ENCODE results near the gene ERCC6. TPM values are rescaled to one million over a fixed set of nuclear protein-coding genes. Genes with fewer than 3 reads are reported as not detected.

ERCC6 gene
- total RNA-seq, 1 experiment from 2014 or later = 18.2 TPM

DNA sequence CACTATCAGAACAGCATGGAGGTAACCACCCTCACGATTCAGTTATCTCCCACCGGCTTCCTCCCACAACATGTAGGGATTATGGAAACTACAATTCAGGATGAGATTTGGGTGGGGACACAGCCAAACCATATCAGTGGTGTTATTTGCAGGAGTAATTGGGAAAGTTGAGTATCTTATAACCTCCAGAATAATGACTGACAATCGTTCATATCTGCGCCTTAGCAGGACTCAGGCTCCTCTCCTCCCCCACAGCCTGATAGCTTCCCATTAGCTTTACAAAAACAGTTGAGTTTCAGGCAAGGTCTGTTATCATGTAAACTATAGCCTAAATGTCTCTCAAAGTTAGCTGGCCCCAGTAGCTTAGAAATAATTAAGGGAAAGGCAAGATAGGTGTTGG is 3.4 kb upstream of the ERCC6 start:
- no peak overlapping the region for H3K23ac ChIP-seq (ENCODE audit: insufficient read length, low read depth, low read length)
- H3K27ac ChIP-seq (ENCODE audit: insufficient read length, low read depth, low read length) = no peak overlapping the region
- no peak overlapping the region for H2BK5ac ChIP-seq (ENCODE audit: insufficient read length, low read length)
- H3K79me1 ChIP-seq (ENCODE audit: insufficient read depth, low read depth, low read length, poor library complexity, severe bottlenecking) = no peaks in the 10 kb centered on the region
- WGBS (ENCODE audit: extremely low coverage, insufficient read length, low lambda C conversion rate) = no CpG with 5 or more reads among the region's 4 CpGs
- no peaks in the 10 kb centered on the region for H3K9me3 ChIP-seq (ENCODE audit: control insufficient read depth, low read depth, low read length)
- H4K91ac ChIP-seq (ENCODE audit: insufficient read length, low read depth, low read length) = no peak overlapping the region
- H3T11ph ChIP-seq (ENCODE audit: low read length) = no peak overlapping the region
- H4K20me1 ChIP-seq (ENCODE audit: control insufficient read depth, insufficient read depth, insufficient read length) = no peaks in the 10 kb centered on the region
- no peak overlapping the region for H2BK120ac ChIP-seq (ENCODE audit: low read depth, low read length, poor library complexity, severe bottlenecking)
- Mint-ChIP-seq H3K36me3 (ENCODE audit: insufficient read depth in 1 of 3, low read depth in 3 of 3) (peaks cover 0 to 4% (median 3%) of the 10 kb centered on the region in 3 experiments; a peak in 4 of 7 replicates), H3K9me3 (peaks cover 11 to 17% of the 10 kb centered on the region in 2 experiments; a peak in 4 of 5 replicates), H3K27me3 (ENCODE audit: low read depth) (peaks cover 40% of the 10 kb centered on the region), H3K4me3 (no peak overlapping the region), H3K4me1 (peaks cover 21 to 22% of the 10 kb centered on the region in 2 experiments), H3K27ac (no peak overlapping the region)
- TF ChIP-seq, protein P1, sequence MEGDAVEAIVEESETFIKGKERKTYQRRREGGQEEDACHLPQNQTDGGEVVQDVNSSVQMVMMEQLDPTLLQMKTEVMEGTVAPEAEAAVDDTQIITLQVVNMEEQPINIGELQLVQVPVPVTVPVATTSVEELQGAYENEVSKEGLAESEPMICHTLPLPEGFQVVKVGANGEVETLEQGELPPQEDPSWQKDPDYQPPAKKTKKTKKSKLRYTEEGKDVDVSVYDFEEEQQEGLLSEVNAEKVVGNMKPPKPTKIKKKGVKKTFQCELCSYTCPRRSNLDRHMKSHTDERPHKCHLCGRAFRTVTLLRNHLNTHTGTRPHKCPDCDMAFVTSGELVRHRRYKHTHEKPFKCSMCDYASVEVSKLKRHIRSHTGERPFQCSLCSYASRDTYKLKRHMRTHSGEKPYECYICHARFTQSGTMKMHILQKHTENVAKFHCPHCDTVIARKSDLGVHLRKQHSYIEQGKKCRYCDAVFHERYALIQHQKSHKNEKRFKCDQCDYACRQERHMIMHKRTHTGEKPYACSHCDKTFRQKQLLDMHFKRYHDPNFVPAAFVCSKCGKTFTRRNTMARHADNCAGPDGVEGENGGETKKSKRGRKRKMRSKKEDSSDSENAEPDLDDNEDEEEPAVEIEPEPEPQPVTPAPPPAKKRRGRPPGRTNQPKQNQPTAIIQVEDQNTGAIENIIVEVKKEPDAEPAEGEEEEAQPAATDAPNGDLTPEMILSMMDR (conservative IDR thresholded peaks at IDR 0.05) = no peak
- H3K18ac ChIP-seq (ENCODE audit: insufficient read length, low read depth, low read length) = no peak overlapping the region
- peaks cover 16% of the 10 kb centered on the region for H3K23me2 ChIP-seq (ENCODE audit: insufficient read length, low read depth, low read length, poor library complexity, severe bottlenecking)
- H2BK12ac ChIP-seq (ENCODE audit: insufficient read length, low read depth, low read length) = no peak overlapping the region
- H3K79me2 ChIP-seq (ENCODE audit: insufficient read depth, low read length) = no peaks in the 10 kb centered on the region
- peaks cover 2% of the 10 kb centered on the region; the same call in 1 of the 2 replicates for H3K4me1 ChIP-seq (ENCODE audit: insufficient read depth, low read length)
- no peak overlapping the region for H2BK20ac ChIP-seq (ENCODE audit: low read depth, low read length, poor library complexity, severe bottlenecking)
- no peak overlapping the region for H2AFZ ChIP-seq (ENCODE audit: low read length)
- no peak overlapping the region for H4K8ac ChIP-seq (replicated peaks; ENCODE audit: insufficient read length, low read depth, low read length)
- H4K5ac ChIP-seq (ENCODE audit: insufficient read length, low read depth, low read length) = no peak overlapping the region
- H3K14ac ChIP-seq (ENCODE audit: insufficient read depth, low read length) = no peak overlapping the region
- H2BK15ac ChIP-seq (ENCODE audit: low read depth, low read length) = no peak overlapping the region
- no peak overlapping the region for H2AK5ac ChIP-seq (ENCODE audit: insufficient read length, low read length)
- DNase-seq = no peak
- no peak overlapping the region for H3K4ac ChIP-seq (ENCODE audit: low read depth, low read length)
- H3K9ac ChIP-seq (ENCODE audit: extremely low read depth, insufficient read length, low read length) = no peak overlapping the region
- H3K56ac ChIP-seq (ENCODE audit: insufficient read length, low read depth, low read length) = no peak overlapping the region
- H3K27me3 ChIP-seq (ENCODE audit: insufficient read depth, low read length) = peaks cover 2% of the 10 kb centered on the region
- H3K4me2 ChIP-seq (ENCODE audit: insufficient read depth, insufficient read length, low read length) = no peak overlapping the region
